ENCODE measurements around the gene BBC3. TPM values are rescaled to one million over a fixed set of nuclear protein-coding genes. Genes with fewer than 3 reads are reported as not detected.
"Not testable (repeated sequence)": the region's sequence is repeated elsewhere in the genome, so short reads cannot be mapped to it uniquely, and the experiment has no call there.

Gene BBC3
- 1 to 10 TPM; 3.4 to 7.6 (median 4.2) TPM for total RNA-seq

- no peak for TF ChIP-seq CTCF (IDR thresholded peaks at IDR 0.05 in 4 of 5, conservative IDR thresholded peaks at IDR 0.05 in 1 of 5)
- TF ChIP-seq POLR2A (IDR thresholded peaks at IDR 0.05): peak; percentile 85 to 95
- Histone ChIP-seq H3K4me3 (peak within 1 kb of the TSS; percentile 84 to 100 (median 90)), H3K27me3 (no peaks in the 10 kb centered on the region), H3K36me3 (no peaks in the 10 kb centered on the region), H3K27ac (peak within 1 kb of the TSS; percentile 98 to 100 (median 100)), H3K9me3 (no peaks in the 10 kb centered on the region), H3K4me1 (peaks cover 21 to 24% of the 10 kb centered on the region in 2 donors)
- in situ Hi-C loops (cut with MboI; ENCODE audit: low sequenced_read_pairs in 4 of 4) (no loop called here), intact Hi-C loops (cut with DNase I; ENCODE audit: low total_unique reads) (loop anchor here (1.0 kb wide), 1 partner anchor 10 kb away; no protein-coding TSS in a partner anchor)
- ATAC-seq: no peak
- no peak for DNase-seq
These were observed at the start of gene BBC3 for GRCh38 chr19:47230921-47231214. Gene BBC3 (minus strand): TSS chr19:47231199. CDS start chr19:47228431, 2,768 bp downstream.

- TF ChIP-seq POLR2A (IDR thresholded peaks at IDR 0.05) (no peak), CTCF (IDR thresholded peaks at IDR 0.05 in 4 of 5, conservative IDR thresholded peaks at IDR 0.05 in 1 of 5) (peak in 2 of 5 experiments; percentile 13 to 21)
- H3K36me3 ChIP-seq: no peaks in the 10 kb centered on the region
- in situ Hi-C loops (cut with MboI; ENCODE audit: low sequenced_read_pairs in 4 of 4) (loop anchor here in 1 of 4 donors (25.0 kb wide), 1 partner anchor 457 kb away; the partner anchor contains the start of gene NOP53), intact Hi-C loops (cut with DNase I; ENCODE audit: low total_unique reads) (no loop called here)
- H3K4me1 ChIP-seq: peaks cover 13 to 19% of the 10 kb centered on the region in 2 donors
- no peak overlapping the region for H3K4me3 ChIP-seq
- no peak for DNase-seq
- no peaks in the 10 kb centered on the region for H3K27me3 ChIP-seq
- H3K9me3 ChIP-seq: no peaks in the 10 kb centered on the region
- ATAC-seq: no peak
- no peak overlapping the region for H3K27ac ChIP-seq
These were observed 49.3 kb upstream of the BBC3 start for GRCh38 chr19:47280183-47280797.

GRCh38 chr19:47276513-47276912 lies 45.5 kb upstream of the BBC3 start:
- in situ Hi-C loops (cut with MboI; ENCODE audit: low sequenced_read_pairs in 4 of 4) (loop anchor here in 1 of 4 donors (25.0 kb wide), 1 partner anchor 461 kb away; the partner anchor contains the start of gene NOP53), intact Hi-C loops (cut with DNase I; ENCODE audit: low total_unique reads) (loop anchor here (10.0 kb wide), 2 partner anchors 238 to 418 kb away; partner anchors contain the start of gene NAPA)
- not testable (repeated sequence) for ATAC-seq, H3K36me3 ChIP-seq, H3K27me3 ChIP-seq, DNase-seq, H3K9me3 ChIP-seq, H3K4me3 ChIP-seq
- Histone ChIP-seq H3K4me1 (peaks cover 15 to 35% of the 10 kb centered on the region in 2 donors), H3K27ac (peak overlapping the region; percentile 47 to 69 (median 64))

GRCh38 chr19:47275791-47276461 lies 44.9 kb upstream of the BBC3 start:
- Histone ChIP-seq H3K9me3 (no peaks in the 10 kb centered on the region), H3K27me3 (no peaks in the 10 kb centered on the region), H3K27ac (peak overlapping the region; percentile 47 to 69 (median 64)), H3K4me1 (peaks cover 15 to 35% of the 10 kb centered on the region in 2 donors), H3K4me3 (peak overlapping the region in 3 of 4 donors; percentile 41 to 74 (median 58)), H3K36me3 (peaks cover 0 to 10% of the 10 kb centered on the region in 2 donors)
- ATAC-seq (no peak), DNase-seq (peak in 1 of 2 donors; percentile 45)
- TF ChIP-seq POLR2A (IDR thresholded peaks at IDR 0.05) (no peak), CTCF (IDR thresholded peaks at IDR 0.05 in 4 of 5, conservative IDR thresholded peaks at IDR 0.05 in 1 of 5) (no peak)
- intact Hi-C loops (cut with DNase I; ENCODE audit: low total_unique reads): loop anchor here (10.0 kb wide), 2 partner anchors 239 to 419 kb away; partner anchors contain the start of gene NAPA
- in situ Hi-C loops (cut with MboI; ENCODE audit: low sequenced_read_pairs in 4 of 4): loop anchor here in 1 of 4 donors (25.0 kb wide), 1 partner anchor 461 kb away; the partner anchor contains the start of gene NOP53

Measured in gastrocnemius medialis (tissue), 4 donors.